HEK293 (cell line): ENCODE results near the gene B9D1.

Experiments used
- GLIS2 ChIP-seq: fragments of 450-650 bp; formaldehyde crosslinking; IDR thresholded peaks from 2 replicates; pipeline ENCODE4 v1.5.1; 2016; ENCODE audit warnings: missing biosample characterization, missing genetic modification characterization
- HIC1 ChIP-seq: fragments of 450-650 bp; formaldehyde crosslinking; IDR thresholded peaks from 2 replicates; pipeline ENCODE4 v1.5.1; 2016; ENCODE audit warnings: missing biosample characterization, missing genetic modification characterization
- KLF9 ChIP-seq: fragments of 450-650 bp; formaldehyde crosslinking; IDR thresholded peaks from 2 replicates; pipeline ENCODE4 v1.5.1; 2016; ENCODE audit warnings: missing biosample characterization, missing genetic modification characterization, low read depth
- PATZ1 ChIP-seq: fragments of 450-650 bp; formaldehyde crosslinking; IDR thresholded peaks from 2 replicates; pipeline ENCODE4 v1.5.1; 2016; ENCODE audit warnings: missing biosample characterization, missing genetic modification characterization
- PBX3 ChIP-seq: sonication (generic); formaldehyde crosslinking; IDR thresholded peaks from 2 replicates; pipeline ENCODE4 v1.8.1; 2022; ENCODE audit warnings: mild to moderate bottlenecking, moderate library complexity, missing genetic modification reagents
- SCRT2 ChIP-seq: fragments of 450-650 bp; formaldehyde crosslinking; IDR thresholded peaks from 2 replicates; pipeline ENCODE4 v1.5.1; 2016; ENCODE audit warnings: missing biosample characterization, missing genetic modification characterization
- SETDB1 ChIP-seq: IDR thresholded peaks from one replicate; pipeline ENCODE4 v1.6.1; 2017; ENCODE audit warnings: mild to moderate bottlenecking, low read length, moderate library complexity, mixed read lengths; ENCODE audit not compliant: insufficient read length
- ZBTB10 ChIP-seq: fragments of 450-650 bp; formaldehyde crosslinking; IDR thresholded peaks from 2 replicates; pipeline ENCODE4 v1.5.1; 2016; ENCODE audit warnings: missing biosample characterization, missing genetic modification characterization
- ZBTB20 ChIP-seq: fragments of 450-650 bp; formaldehyde crosslinking; IDR thresholded peaks from 2 replicates; pipeline ENCODE4 v1.5.1; 2016; ENCODE audit warnings: missing biosample characterization, missing genetic modification characterization
- ZBTB21 ChIP-seq: fragments of 450-650 bp; formaldehyde crosslinking; IDR thresholded peaks from 2 replicates; pipeline ENCODE4 v1.5.1; 2017; ENCODE audit warnings: missing biosample characterization, missing genetic modification characterization
- ZBTB8A ChIP-seq: fragments of 450-650 bp; formaldehyde crosslinking; IDR thresholded peaks from 2 replicates; pipeline ENCODE4 v1.5.1; 2016; ENCODE audit warnings: missing biosample characterization, missing genetic modification characterization
- ZNF133 ChIP-seq: fragments of 450-650 bp; formaldehyde crosslinking; IDR thresholded peaks from 2 replicates; pipeline ENCODE4 v1.5.1; 2016; ENCODE audit warnings: missing biosample characterization, missing genetic modification characterization
- ZNF214 ChIP-seq: fragments of 450-650 bp; formaldehyde crosslinking; IDR thresholded peaks from 2 replicates; pipeline ENCODE4 v1.5.1; 2017; ENCODE audit warnings: missing biosample characterization, mild to moderate bottlenecking, missing genetic modification characterization, borderline replicate concordance
- ZNF239 ChIP-seq: fragments of 450-650 bp; formaldehyde crosslinking; IDR thresholded peaks from 2 replicates; pipeline ENCODE4 v1.5.1; 2016; ENCODE audit warnings: missing biosample characterization, missing genetic modification characterization
- ZNF280D ChIP-seq: fragments of 450-650 bp; formaldehyde crosslinking; IDR thresholded peaks from 2 replicates; pipeline ENCODE4 v1.5.1; 2016; ENCODE audit warnings: missing biosample characterization, missing genetic modification characterization
- ZNF416 ChIP-seq: fragments of 450-650 bp; formaldehyde crosslinking; IDR thresholded peaks from 2 replicates; pipeline ENCODE4 v1.5.1; 2016; ENCODE audit warnings: missing biosample characterization, missing genetic modification characterization
- ZNF473 ChIP-seq: fragments of 450-650 bp; formaldehyde crosslinking; IDR thresholded peaks from 2 replicates; pipeline ENCODE4 v1.5.1; 2017; ENCODE audit warnings: missing biosample characterization, missing genetic modification characterization
- ZNF521 ChIP-seq: fragments of 450-650 bp; formaldehyde crosslinking; IDR thresholded peaks from 2 replicates; pipeline ENCODE4 v1.5.1; 2017; ENCODE audit warnings: missing biosample characterization, mild to moderate bottlenecking, missing genetic modification characterization
- ZNF529 ChIP-seq: fragments of 450-650 bp; formaldehyde crosslinking; IDR thresholded peaks from 2 replicates; pipeline ENCODE4 v1.5.1; 2017; ENCODE audit warnings: missing genetic modification characterization, missing biosample characterization; ENCODE audit not compliant: insufficient replicate concordance
- ZNF561 ChIP-seq: fragments of 450-650 bp; IDR thresholded peaks from 2 replicates; pipeline ENCODE4 v1.5.1; 2018; ENCODE audit warnings: missing biosample characterization, missing genetic modification characterization, borderline replicate concordance
- ZNF623 ChIP-seq: fragments of 450-650 bp; formaldehyde crosslinking; IDR thresholded peaks from 2 replicates; pipeline ENCODE4 v1.5.1; 2016; ENCODE audit warnings: missing biosample characterization, missing genetic modification characterization
- ZNF629 ChIP-seq: fragments of 450-650 bp; formaldehyde crosslinking; IDR thresholded peaks from 2 replicates; pipeline ENCODE4 v1.5.1; 2017; ENCODE audit warnings: missing biosample characterization, missing genetic modification characterization
- ZNF692 ChIP-seq: fragments of 450-650 bp; formaldehyde crosslinking; IDR thresholded peaks from 2 replicates; pipeline ENCODE4 v1.5.1; 2016; ENCODE audit warnings: missing biosample characterization, missing genetic modification characterization
- ZNF76 ChIP-seq: fragments of 450-650 bp; formaldehyde crosslinking; IDR thresholded peaks from 2 replicates; pipeline ENCODE4; 2016; ENCODE audit warnings: low read depth, missing biosample characterization, missing genetic modification characterization, borderline replicate concordance
- ZNF830 ChIP-seq: fragments of 450-650 bp; IDR thresholded peaks from 2 replicates; pipeline ENCODE4 v1.5.0; 2018; ENCODE audit warnings: missing biosample characterization, missing genetic modification characterization, low read depth, mild to moderate bottlenecking, moderate library complexity
- ZNF837 ChIP-seq: fragments of 450-650 bp; formaldehyde crosslinking; IDR thresholded peaks from 2 replicates; pipeline ENCODE4 v1.5.1; 2016; ENCODE audit warnings: missing biosample characterization, missing genetic modification characterization

The B9D1 gene

GRCh38 chr17:19362277-19363113 is at the start of gene B9D1 (continued):
- TF ChIP-seq ZNF521 (no peak), ZNF416 (tag by site-specific recombination) (no peak), ZNF561 (tag by site-specific recombination) (peak; percentile 65; the same call in 1 of the 2 replicates), HIC1 (peak; percentile 69; the same call in 1 of the 2 replicates), PBX3 (CRISPR knock-in tag) (0 out of 2 replicates have a peak, but pooled peaks have one; percentile 43), ZNF239 (tag by site-specific recombination) (no peak), ZBTB10 (tag by site-specific recombination) (peak; percentile 99), KLF9 (tag by site-specific recombination) (peak; percentile 99), ZNF623 (0 out of 2 replicates have a peak, but pooled peaks have one; percentile 11), ZNF692 (tag by site-specific recombination) (peak; percentile 98), ZBTB21 (peak; percentile 74), ZNF473 (tag by site-specific recombination) (no peak), ZNF529 (tag by site-specific recombination) (no peak), GLIS2 (tag by site-specific recombination) (peak; percentile 99), PATZ1 (peak; percentile 99), ZNF280D (tag by site-specific recombination) (no peak), ZBTB20 (peak; percentile 76; the same call in 1 of the 2 replicates), ZNF214 (no peak), ZNF837 (tag by site-specific recombination) (no peak), SETDB1 (no peak), ZNF133 (tag by site-specific recombination) (0 out of 2 replicates have a peak, but pooled peaks have one; percentile 1), ZNF629 (tag by site-specific recombination) (peak; percentile 81), SCRT2 (no peak), ZNF76 (peak; percentile 74), ZNF830 (tag by site-specific recombination) (no peak), ZBTB8A (tag by site-specific recombination) (peak; percentile 43)
